HepG2 (cell line): ENCODE data around the gene CROT. TPM values are rescaled to one million over a fixed set of nuclear protein-coding genes. Genes with fewer than 3 reads are reported as not detected.

Experiments used
- ATF6 ChIP-seq: sonication (generic); formaldehyde crosslinking; conservative IDR thresholded peaks from 2 replicates; pipeline ENCODE4 v1.4.0; 2020; ENCODE audit warnings: missing genetic modification reagents
- FOXA3 ChIP-seq: IDR thresholded peaks from 2 replicates; pipeline ENCODE4 v1.6.1; 2016; ENCODE audit warnings: missing genetic modification reagents, missing compliant biosample characterization
- NFRKB ChIP-seq: fragments of 450-650 bp; IDR thresholded peaks from 2 replicates; pipeline ENCODE4 v1.6.1; 2017
- ZNF326 ChIP-seq: sonication (generic); formaldehyde crosslinking; IDR thresholded peaks from 2 replicates; pipeline ENCODE4 v1.4.0; 2020; ENCODE audit warnings: missing genetic modification reagents, borderline replicate concordance
- ZNF335 ChIP-seq: sonication (generic); formaldehyde crosslinking; IDR thresholded peaks from 2 replicates; pipeline ENCODE4 v1.4.0; 2020; ENCODE audit warnings: missing genetic modification reagents
- ZNF543 ChIP-seq: sonication (generic); formaldehyde crosslinking; IDR thresholded peaks from 2 replicates; pipeline ENCODE4 v1.4.0; 2020; ENCODE audit warnings: mild to moderate bottlenecking, missing genetic modification reagents
- ZNF609 ChIP-seq: sonication (generic); formaldehyde crosslinking; IDR thresholded peaks from 2 replicates; pipeline ENCODE4 v1.4.0; 2020; ENCODE audit warnings: mild to moderate bottlenecking, missing genetic modification reagents, borderline replicate concordance
- ZSCAN21 ChIP-seq: sonication (generic); formaldehyde crosslinking; IDR thresholded peaks from 2 replicates; pipeline ENCODE4 v1.8.0; 2022; ENCODE audit warnings: mild to moderate bottlenecking, missing genetic modification reagents, moderate library complexity, borderline replicate concordance
- polyA plus RNA-seq, 8 experiments: library from polyadenylated mRNA; depleted of rRNA in 3 of 8; stranded (reverse) in 7 of 8; unstranded in 1 of 8; fragments of >200 nt; fragmentation: Illumina TruSeq in 4 of 8; extraction: Trizol in 4 of 8; gene quantifications; 2 replicates each; pipeline versions ENCODE4 v1.2.1 to v1.2.3, GENCODE V29; 2011 to 2016; ENCODE audit warnings: low read depth in 4 of 8, missing spikeins in 1 of 8, mixed read lengths in 1 of 8; ENCODE audit not compliant: insufficient read depth in 1 of 8
- total RNA-seq, 5 experiments: library from RNA; depleted of rRNA; stranded (reverse); fragments of >200 nt; fragmentation: Illumina TruSeq; extraction: Trizol; gene quantifications; 2 replicates each; pipeline ENCODE4 v1.2.3, GENCODE V29; 2016; ENCODE audit warnings: low read depth in 1 of 5
- TF ChIP-seq, protein P1 (sequence below): sonication (generic); formaldehyde crosslinking; IDR thresholded peaks from 2 replicates; pipeline ENCODE4 v1.4.0; 2020; ENCODE audit warnings: missing genetic modification reagents
- TF ChIP-seq, protein P2 (sequence below): sonication (generic); formaldehyde crosslinking; IDR thresholded peaks from 2 replicates; pipeline ENCODE4 v1.4.0; 2020; ENCODE audit warnings: missing genetic modification reagents, borderline replicate concordance

CROT gene
- total and polyA plus RNA-seq, 2 of the 13 experiments (the other 11 are each of a cell fraction or from before 2014, with no cell fraction given) = 5.0 to 13.7 TPM

- TF ChIP-seq ZNF335 (no peak), ATF6 (CRISPR knock-in tag) (no peak), ZNF326 (no peak), ZNF543 (CRISPR knock-in tag) (no peak), NFRKB (no peak), ZSCAN21 (no peak), FOXA3 (CRISPR knock-in tag) (no peak), ZNF609 (no peak)
- TF ChIP-seq, protein P1, sequence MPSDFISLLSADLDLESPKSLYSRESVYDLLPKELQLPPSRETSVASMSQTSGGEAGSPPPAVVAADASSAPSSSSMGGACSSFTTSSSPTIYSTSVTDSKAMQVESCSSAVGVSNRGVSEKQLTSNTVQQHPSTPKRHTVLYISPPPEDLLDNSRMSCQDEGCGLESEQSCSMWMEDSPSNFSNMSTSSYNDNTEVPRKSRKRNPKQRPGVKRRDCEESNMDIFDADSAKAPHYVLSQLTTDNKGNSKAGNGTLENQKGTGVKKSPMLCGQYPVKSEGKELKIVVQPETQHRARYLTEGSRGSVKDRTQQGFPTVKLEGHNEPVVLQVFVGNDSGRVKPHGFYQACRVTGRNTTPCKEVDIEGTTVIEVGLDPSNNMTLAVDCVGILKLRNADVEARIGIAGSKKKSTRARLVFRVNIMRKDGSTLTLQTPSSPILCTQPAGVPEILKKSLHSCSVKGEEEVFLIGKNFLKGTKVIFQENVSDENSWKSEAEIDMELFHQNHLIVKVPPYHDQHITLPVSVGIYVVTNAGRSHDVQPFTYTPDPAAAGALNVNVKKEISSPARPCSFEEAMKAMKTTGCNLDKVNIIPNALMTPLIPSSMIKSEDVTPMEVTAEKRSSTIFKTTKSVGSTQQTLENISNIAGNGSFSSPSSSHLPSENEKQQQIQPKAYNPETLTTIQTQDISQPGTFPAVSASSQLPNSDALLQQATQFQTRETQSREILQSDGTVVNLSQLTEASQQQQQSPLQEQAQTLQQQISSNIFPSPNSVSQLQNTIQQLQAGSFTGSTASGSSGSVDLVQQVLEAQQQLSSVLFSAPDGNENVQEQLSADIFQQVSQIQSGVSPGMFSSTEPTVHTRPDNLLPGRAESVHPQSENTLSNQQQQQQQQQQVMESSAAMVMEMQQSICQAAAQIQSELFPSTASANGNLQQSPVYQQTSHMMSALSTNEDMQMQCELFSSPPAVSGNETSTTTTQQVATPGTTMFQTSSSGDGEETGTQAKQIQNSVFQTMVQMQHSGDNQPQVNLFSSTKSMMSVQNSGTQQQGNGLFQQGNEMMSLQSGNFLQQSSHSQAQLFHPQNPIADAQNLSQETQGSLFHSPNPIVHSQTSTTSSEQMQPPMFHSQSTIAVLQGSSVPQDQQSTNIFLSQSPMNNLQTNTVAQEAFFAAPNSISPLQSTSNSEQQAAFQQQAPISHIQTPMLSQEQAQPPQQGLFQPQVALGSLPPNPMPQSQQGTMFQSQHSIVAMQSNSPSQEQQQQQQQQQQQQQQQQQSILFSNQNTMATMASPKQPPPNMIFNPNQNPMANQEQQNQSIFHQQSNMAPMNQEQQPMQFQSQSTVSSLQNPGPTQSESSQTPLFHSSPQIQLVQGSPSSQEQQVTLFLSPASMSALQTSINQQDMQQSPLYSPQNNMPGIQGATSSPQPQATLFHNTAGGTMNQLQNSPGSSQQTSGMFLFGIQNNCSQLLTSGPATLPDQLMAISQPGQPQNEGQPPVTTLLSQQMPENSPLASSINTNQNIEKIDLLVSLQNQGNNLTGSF = no peak
- TF ChIP-seq, protein P2, sequence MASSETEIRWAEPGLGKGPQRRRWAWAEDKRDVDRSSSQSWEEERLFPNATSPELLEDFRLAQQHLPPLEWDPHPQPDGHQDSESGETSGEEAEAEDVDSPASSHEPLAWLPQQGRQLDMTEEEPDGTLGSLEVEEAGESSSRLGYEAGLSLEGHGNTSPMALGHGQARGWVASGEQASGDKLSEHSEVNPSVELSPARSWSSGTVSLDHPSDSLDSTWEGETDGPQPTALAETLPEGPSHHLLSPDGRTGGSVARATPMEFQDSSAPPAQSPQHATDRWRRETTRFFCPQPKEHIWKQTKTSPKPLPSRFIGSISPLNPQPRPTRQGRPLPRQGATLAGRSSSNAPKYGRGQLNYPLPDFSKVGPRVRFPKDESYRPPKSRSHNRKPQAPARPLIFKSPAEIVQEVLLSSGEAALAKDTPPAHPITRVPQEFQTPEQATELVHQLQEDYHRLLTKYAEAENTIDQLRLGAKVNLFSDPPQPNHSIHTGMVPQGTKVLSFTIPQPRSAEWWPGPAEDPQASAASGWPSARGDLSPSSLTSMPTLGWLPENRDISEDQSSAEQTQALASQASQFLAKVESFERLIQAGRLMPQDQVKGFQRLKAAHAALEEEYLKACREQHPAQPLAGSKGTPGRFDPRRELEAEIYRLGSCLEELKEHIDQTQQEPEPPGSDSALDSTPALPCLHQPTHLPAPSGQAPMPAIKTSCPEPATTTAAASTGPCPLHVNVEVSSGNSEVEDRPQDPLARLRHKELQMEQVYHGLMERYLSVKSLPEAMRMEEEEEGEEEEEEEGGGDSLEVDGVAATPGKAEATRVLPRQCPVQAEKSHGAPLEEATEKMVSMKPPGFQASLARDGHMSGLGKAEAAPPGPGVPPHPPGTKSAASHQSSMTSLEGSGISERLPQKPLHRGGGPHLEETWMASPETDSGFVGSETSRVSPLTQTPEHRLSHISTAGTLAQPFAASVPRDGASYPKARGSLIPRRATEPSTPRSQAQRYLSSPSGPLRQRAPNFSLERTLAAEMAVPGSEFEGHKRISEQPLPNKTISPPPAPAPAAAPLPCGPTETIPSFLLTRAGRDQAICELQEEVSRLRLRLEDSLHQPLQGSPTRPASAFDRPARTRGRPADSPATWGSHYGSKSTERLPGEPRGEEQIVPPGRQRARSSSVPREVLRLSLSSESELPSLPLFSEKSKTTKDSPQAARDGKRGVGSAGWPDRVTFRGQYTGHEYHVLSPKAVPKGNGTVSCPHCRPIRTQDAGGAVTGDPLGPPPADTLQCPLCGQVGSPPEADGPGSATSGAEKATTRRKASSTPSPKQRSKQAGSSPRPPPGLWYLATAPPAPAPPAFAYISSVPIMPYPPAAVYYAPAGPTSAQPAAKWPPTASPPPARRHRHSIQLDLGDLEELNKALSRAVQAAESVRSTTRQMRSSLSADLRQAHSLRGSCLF (CRISPR knock-in tag) = no peak
Observed at GRCh38 chr7:87416682-87417587, 71.5 kb downstream of the CROT start (continued).
